Epidermal melanocyte (primary cell): Measurements from ENCODE around the gene CUL5.

Experiments
- DNase-seq: peaks from one replicate; pipeline ENCODE4 v3.0.0; 2011; ENCODE audit warnings: low spot score; ENCODE audit not compliant: insufficient read length

CUL5 gene

DNA sequence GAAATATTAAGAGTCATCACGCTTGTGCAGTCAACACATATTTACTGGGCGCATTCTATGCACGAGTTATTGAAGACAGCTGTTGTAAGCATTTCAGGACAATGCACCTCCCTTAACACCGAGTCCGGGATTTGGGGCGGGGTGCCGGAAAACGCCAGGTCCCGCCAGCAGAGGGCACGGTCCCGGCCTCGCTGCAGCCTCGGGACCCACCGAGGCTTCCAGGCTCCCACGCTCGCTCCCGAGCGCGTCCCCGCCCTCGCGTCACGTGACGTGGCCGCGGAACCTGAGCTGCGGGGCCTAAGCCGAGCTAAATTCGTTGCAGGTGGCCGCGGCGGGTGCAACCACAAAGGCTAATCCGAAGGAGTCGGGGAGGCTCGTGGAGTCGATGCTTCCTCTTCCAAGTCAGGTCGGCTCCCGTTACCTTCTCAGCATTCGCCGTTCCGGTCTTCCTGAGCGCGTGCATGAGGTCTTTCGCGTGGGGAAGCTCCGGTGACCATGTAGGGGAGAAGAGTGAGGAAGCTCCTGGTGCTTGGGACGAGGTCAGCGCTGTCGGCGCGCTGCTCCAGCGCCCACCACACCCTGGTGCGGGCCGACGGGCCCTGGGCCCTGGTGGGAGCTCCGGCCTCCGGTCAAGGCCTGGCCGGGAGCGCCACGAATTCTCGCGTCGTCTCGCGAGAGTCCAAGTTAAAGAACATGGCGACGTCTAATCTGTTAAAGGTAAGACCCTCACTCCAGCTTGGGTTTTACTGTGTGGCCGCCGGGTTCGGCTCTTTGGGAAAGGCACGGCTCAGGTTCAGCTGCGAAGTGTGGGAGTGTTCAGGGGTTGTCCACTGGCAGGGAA is at the start of gene CUL5:
Gene CUL5, plus strand, starts transcription at position 243 of the 841 bp plus-strand sequence. Its CDS starts 451 bp downstream, at position 694.
- DNase-seq = peak; percentile 67

DNA sequence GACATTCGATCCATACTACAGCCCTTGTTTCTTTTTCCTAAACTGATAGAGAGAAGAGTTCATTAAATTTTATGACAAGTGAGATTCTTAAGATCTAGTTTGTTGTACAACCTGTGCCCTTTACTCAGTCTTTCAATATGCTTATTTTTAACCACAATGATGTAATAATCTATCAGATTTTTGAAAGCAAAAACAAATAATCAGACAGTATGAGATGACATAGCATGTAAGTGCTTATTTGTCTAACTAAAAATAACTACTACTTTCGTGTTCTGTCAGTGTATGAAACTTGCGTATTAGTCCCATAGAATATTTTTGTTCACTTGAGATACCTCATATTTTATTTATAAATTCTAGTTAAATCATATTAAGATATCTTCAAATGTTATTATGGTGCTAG is 47.2 kb upstream of the CUL5 start:
- DNase-seq = no peak

DNA sequence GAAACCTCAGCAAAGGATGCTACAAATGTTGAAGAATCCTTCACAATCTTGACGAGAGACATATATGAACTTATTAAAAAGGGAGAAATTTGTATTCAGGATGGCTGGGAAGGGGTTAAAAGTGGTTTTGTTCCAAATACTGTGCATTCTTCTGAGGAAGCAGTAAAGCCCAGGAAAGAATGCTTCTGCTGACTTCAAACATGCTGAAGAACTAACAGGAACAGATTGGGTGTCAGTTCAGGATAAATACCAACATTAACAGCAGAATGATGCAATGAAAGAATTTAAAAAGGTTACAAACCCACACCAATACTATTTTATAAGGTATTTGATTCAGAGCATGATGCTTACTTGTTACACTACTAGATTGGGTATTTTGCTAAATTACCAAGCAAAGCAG is 46.5 kb upstream of the CUL5 start:
- DNase-seq = no peak

DNA sequence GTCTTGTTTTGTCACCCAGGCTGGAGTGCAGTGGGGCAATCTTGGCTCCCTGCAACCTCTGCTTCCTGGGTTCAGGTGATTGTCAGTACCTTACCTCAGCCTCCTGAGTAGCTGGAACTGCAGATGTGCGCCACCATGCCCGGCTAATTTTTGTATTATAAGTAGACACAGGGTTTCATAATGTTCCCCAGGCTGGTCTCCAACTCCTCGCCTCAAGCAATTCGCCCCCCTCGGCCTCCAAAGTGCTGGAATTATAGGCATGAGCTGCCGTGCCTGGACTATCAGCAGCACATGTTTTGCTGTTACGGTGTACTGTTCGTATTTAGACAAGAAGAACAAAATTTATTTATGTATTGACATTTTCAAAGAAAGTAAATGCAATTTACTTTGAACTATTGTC is 45.6 kb upstream of the CUL5 start:
- no peak for DNase-seq

GRCh38 chr11:107969219-107969618 is 39.5 kb upstream of the CUL5 start:
- no peak for DNase-seq

GRCh38 chr11:107970049-107970448 is 38.6 kb upstream of the CUL5 start:
- DNase-seq = no peak

GRCh38 chr11:107973641-107974040 is 35.1 kb upstream of the CUL5 start:
- no peak for DNase-seq

DNA sequence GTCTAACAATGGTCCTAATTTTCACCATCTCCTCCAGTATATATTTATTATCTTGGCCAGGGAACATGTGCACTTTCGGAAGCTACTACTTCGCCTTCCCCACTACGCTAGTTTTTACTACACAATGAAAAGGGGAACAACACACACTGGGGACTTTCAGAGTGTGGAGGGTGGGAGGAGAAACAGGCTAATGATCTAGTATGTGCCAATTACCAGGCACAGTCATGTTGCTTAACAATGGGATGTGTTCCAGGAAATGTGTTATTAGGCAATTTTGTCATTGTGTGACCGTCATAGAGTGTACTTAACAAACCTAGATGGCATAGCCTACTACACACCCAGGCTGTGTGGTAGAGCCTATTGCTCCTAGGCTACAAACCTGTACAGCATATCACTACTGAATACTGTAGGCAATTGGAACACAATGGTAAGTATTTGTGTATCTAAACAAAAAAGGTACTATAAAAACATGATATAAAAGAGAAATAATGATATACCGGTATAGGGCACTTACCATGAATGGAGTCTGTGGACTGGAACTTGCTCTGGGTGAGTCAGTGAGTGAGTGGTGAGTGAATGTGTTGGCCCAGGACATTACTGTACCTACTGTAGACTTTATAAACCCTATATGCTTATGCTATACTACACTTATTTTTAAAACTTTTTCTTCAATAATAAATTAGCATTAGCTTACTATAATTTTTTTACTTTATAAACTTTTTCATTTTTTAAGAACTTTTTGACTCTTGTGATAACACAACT is 20.1 kb upstream of the CUL5 start:
- no peak for DNase-seq

DNA sequence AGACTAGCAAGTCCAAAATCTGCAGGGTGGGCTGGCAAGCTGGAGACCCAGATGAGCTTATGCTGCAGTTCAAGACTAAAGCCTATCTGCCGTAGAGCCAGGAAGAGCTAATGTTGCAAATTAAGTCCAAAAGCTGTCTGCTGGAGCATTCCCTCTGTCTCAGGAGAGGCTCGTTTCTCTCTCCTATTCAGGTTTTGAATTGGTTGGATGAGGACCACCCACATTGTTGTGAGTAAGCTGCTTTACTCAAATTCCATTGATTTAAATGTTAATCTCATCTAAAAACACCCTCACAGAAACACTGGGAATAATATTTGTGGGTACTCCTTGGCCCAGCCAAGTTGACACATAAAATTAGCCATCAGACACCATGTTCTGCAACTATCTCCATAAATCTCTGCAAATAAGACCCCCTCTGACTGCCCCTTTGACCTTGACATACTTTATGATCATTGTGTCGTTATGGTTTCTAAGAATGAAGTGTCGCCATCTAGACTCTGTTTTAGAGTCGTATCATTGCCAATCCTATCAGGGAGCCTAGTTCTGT is 16.8 kb upstream of the CUL5 start:
- DNase-seq = no peak

- no peak for DNase-seq
These were observed 12.5 kb upstream of the CUL5 start for GRCh38 chr11:107996006-107996776.

GRCh38 chr11:107998761-107999160 is 9.9 kb upstream of the CUL5 start:
- no peak for DNase-seq

DNA sequence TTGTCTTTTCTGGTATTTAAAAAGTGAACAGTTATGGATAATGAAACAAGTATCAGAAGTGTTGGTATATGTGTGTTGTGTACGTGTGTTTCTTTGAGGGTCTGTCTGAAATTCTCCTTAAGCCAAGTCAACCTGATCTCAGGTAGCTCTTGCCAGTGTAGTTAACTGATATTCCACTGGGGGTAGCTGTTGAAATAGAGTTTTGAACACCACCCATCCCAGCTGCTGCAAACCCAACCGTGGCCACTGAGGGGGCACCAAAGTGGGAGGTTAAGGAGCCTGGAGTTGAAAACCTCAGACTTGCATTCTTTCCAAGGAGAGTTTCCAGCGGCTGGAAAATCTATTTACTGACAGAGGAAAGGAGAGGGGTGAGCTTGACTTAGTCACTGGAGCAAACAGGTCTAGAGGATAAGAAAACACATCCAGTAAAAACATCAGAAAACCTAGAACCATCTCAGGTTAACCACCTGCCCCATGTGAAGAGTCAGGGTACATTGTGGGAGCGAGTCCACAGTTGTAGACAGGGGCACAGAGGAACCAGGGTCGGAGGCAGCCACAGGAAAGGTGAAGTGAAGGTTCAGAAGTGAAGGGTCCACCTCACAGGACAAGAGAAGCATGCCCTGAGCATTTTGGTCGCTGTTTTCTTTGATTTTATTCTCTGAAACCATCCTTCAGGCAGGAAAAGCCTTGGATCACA is 8.8 kb upstream of the CUL5 start:
- no peak for DNase-seq

DNA sequence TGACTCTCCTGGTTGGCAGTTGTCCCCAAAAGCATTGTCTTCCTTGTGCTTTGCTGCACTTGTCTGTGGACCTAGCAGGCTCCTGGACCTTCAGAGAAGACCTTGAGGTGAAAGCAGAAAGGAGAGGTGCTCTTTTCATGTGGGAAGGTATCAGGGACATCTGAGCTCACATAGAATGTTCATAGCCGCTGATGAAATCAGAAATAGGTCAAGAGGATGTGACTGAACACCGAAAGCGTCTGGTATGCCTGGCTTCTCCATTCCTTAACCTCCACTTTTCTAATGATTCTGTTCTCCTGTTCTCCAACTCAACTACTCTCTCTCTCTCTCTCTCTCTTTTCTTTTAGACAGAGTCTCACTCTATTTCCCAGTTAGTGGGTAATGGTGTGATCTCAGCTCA is 6.2 kb upstream of the CUL5 start:
- DNase-seq = no peak

DNA sequence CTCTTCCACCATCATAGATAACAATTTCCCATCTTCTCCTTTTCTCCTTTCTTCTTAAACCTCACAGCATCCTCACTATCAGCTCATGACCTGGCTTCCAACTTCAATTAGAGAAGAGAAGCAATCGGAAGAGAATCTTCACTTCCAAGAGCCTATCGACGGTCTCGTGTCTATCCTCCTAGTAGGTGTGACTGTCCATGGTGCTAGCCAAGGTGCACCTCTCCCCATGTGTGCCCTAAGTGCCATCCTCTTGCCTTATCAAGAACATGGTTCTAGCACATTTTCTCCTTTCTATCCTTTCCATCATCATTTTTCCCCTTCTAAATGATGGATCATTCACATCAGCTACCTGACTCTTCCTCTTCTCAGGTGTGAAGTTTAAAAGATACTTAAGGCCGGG is 5.1 kb upstream of the CUL5 start:
- DNase-seq = no peak

- no peak for DNase-seq
These were observed 879 bp upstream of the CUL5 start for GRCh38 chr11:108007819-108008218.

DNA sequence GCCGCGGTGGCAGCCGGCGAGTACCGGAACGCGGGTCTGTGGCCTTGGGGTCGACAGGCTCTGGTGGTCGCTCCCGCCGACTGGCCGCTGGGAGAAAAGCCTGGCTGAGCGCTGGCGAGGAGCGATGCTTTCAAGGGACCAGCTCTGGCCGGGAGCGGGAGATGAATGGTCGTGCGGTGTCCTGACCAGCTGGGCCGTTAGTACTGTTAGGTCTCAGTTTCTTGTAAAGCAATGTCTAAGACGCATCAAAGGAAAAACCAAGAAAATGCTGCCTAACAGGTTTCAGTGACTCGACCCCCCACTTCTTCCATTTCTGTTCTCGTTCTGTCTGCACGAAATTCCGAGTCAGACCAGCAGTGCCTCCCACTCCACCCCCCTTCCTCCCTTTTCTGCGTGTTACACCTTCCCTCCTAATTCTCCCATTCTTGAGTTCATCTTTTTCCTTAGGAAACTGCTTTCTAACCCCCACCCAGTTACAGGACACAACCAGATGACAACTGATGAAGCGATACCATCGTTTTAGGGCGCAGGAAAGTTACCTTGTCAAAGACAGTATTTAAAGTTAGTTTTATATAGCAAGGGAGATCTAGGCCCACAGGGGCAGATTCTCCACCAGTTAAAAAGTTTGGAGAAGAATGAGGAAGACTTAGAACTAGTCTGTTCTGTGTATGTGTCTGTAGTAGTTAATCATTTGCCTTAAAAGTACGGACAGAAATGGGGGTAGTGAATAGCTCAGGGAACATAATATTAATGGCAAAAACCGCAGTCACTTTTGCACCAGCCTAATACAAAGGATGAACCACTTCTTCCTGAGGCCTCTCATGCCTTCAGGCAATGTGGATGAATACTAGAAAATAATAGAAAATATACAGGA is 1.0 kb downstream of the CUL5 start:
- DNase-seq = no peak

- DNase-seq = no peak
These were observed 3.5 kb downstream of the CUL5 start for GRCh38 chr11:108012139-108012725.

GRCh38 chr11:108016647-108017046 is 7.9 kb downstream of the CUL5 start:
- no peak for DNase-seq

- no peak for DNase-seq
These were observed 10.0 kb downstream of the CUL5 start for GRCh38 chr11:108018708-108019107.
